Bronchial epithelial cell (primary cell): ENCODE results near the gene REXO4. TPM values are rescaled to one million over a fixed set of nuclear protein-coding genes. Genes with fewer than 3 reads are reported as not detected.

Experiments
- DNase-seq: peaks from one replicate; pipeline ENCODE4 v3.0.0-alpha.2; 2010; ENCODE audit warnings: low read depth
- FAIRE-seq: peaks from 2 replicates; lab custom pipeline; 2011; peaks lifted over from hg19 to GRCh38; lab: Jason Lieb, UNC
- H3K27me3 ChIP-seq: 2 replicates; pipeline ENCODE4 v1.5.1; 2011; ENCODE audit warnings: low read length; ENCODE audit not compliant: control insufficient read depth, insufficient read depth
- H3K36me3 ChIP-seq: 2 replicates; pipeline ENCODE4 v1.5.1; 2011; ENCODE audit warnings: low read length; ENCODE audit not compliant: control insufficient read depth, insufficient read depth
- H3K4me3 ChIP-seq: 2 replicates; pipeline ENCODE4 v1.5.1; 2011; ENCODE audit warnings: mild to moderate bottlenecking, low read depth, low read length, control low read depth
- CTCF ChIP-seq: IDR thresholded peaks from 2 replicates; pipeline ENCODE4 v1.5.1; 2011; ENCODE audit warnings: mild to moderate bottlenecking, moderate library complexity, low read length, control low read depth, inconsistent platforms; ENCODE audit not compliant: insufficient read depth, severe bottlenecking
- total RNA-seq: library from RNA; depleted of rRNA; stranded (reverse); fragments of >200 nt; gene quantifications from 2 replicates; pipeline ENCODE4 v1.2.1, GENCODE V29; 2014

The REXO4 gene
- total RNA-seq, 1 donor from 2014 or later: 15.5 TPM

GRCh38 chr9:133356391-133357091, 61.3 kb downstream of the REXO4 start, which contains the start of the genes SURF1 and SURF2:
Gene SURF1, minus strand, starts transcription at chr9:133356487. Its CDS starts 34 bp downstream, at chr9:133356453.
Gene SURF2, plus strand, starts transcription at chr9:133356550. Its CDS starts 43 bp downstream, at chr9:133356593.
- Histone ChIP-seq H3K4me3 (peak within 1 kb of the TSS; percentile 77), H3K27me3 (no peaks in the 10 kb centered on the region), H3K36me3 (peaks cover 18% of the 10 kb centered on the region)
- FAIRE-seq: no peak
- TF ChIP-seq CTCF: peak; percentile 38
- DNase-seq: peak; percentile 55

Other genes with a start within 250 kb of the REXO4 start
- gene OBP2B, start 208.8 kb downstream of the REXO4 start, total RNA-seq: not detected in 2 replicates
- 1.8 and 1.9 TPM in 2 replicates for gene ABO, start 142.8 kb downstream of the REXO4 start, total RNA-seq
- gene SURF6, start 81.8 kb downstream of the REXO4 start, total RNA-seq: 9.0 and 11.1 TPM in 2 replicates
- 17.5 and 21.3 TPM in 2 replicates for gene MED22, start 69.9 kb downstream of the REXO4 start, total RNA-seq
- 2,200 and 3,023 TPM in 2 replicates for gene RPL7A, start 69.8 kb downstream of the REXO4 start, total RNA-seq
- 23.4 and 44.5 TPM in 2 replicates for gene SURF1, start 61.5 kb downstream of the REXO4 start, total RNA-seq
- gene SURF2, start 61.5 kb downstream of the REXO4 start, total RNA-seq: 46.6 and 51.3 TPM in 2 replicates
- gene SURF4, start 42.0 kb downstream of the REXO4 start, total RNA-seq: 269 and 295 TPM in 2 replicates
- under 0.01 and 0.38 TPM in 2 replicates for gene STKLD1, start 41.6 kb downstream of the REXO4 start, total RNA-seq
- gene ADAMTS13, start 4.4 kb upstream of the REXO4 start, total RNA-seq: 0.53 and 1.0 TPM in 2 replicates
- 5.5 and 9.2 TPM in 2 replicates for gene CACFD1, start 42.0 kb upstream of the REXO4 start, total RNA-seq
- 2.6 and 2.9 TPM in 2 replicates for gene SLC2A6, start 61.1 kb upstream of the REXO4 start, total RNA-seq
- not detected in 2 replicates for gene MYMK, start 106.9 kb upstream of the REXO4 start, total RNA-seq
- gene ADAMTSL2, start 116.7 kb upstream of the REXO4 start, total RNA-seq: not detected in 2 replicates
- not detected in 2 replicates for gene FAM163B, start 191.4 kb upstream of the REXO4 start, total RNA-seq
- gene DBH, start 218.4 kb upstream of the REXO4 start, total RNA-seq: not detected in 2 replicates